Measurements from ENCODE around the gene MBTPS1.

DNA sequence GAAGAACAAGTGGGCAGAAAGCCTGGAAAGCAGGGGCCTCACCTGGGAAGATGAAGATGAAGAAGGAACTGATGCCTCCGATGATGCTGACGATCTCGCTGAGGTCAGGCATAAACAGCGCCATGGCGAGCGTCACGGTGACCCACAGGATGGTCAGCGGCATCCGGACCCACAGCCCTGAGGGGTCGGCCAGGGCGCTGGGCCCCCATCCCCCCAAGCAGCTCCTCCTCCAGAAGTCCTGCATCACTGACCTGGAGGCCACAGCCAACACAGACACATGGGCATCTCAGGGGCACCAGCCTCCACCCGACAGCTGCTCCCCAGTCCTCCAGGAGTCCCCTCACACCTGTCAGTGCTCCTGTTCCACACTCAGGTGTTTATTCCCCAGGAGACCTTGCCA lies 100.3 kb downstream of the MBTPS1 start:
- TF ChIP-seq, protein P1, sequence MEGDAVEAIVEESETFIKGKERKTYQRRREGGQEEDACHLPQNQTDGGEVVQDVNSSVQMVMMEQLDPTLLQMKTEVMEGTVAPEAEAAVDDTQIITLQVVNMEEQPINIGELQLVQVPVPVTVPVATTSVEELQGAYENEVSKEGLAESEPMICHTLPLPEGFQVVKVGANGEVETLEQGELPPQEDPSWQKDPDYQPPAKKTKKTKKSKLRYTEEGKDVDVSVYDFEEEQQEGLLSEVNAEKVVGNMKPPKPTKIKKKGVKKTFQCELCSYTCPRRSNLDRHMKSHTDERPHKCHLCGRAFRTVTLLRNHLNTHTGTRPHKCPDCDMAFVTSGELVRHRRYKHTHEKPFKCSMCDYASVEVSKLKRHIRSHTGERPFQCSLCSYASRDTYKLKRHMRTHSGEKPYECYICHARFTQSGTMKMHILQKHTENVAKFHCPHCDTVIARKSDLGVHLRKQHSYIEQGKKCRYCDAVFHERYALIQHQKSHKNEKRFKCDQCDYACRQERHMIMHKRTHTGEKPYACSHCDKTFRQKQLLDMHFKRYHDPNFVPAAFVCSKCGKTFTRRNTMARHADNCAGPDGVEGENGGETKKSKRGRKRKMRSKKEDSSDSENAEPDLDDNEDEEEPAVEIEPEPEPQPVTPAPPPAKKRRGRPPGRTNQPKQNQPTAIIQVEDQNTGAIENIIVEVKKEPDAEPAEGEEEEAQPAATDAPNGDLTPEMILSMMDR (IDR thresholded peaks at IDR 0.05), result no peak
- no peak for TF ChIP-seq POLR2A (IDR thresholded peaks at IDR 0.05)
